Neural cell (in vitro differentiated cells): ENCODE results near the gene PRICKLE3. TPM values are rescaled to one million over a fixed set of nuclear protein-coding genes. Genes with fewer than 3 reads are reported as not detected.
"Not testable (repeated sequence)": the region's sequence is repeated elsewhere in the genome, so short reads cannot be mapped to it uniquely, and the experiment has no call there.

Experiments used
- H2AFZ ChIP-seq: fragments of 200-600, 300-800 bp; sonication (generic), shearing (Covaris generic); 2 replicates; pipeline ENCODE4 v1.6.0; 2014; ENCODE audit warnings: low read depth, mild to moderate bottlenecking, antibody characterized with exemption, low read length, moderate library complexity
- H3F3A ChIP-seq: fragments of 200-600 bp; shearing (Covaris generic); 2 replicates; pipeline ENCODE4 v1.6.1; 2016; ENCODE audit warnings: mild to moderate bottlenecking, moderate library complexity, mixed read lengths, antibody characterized with exemption, low read length; ENCODE audit not compliant: insufficient read depth, poor library complexity, severe bottlenecking
- H3K27ac ChIP-seq: fragments of 200-600, 300-800 bp; sonication (generic), shearing (Covaris generic); 2 replicates; pipeline ENCODE4 v1.5.1; 2014; ENCODE audit warnings: mild to moderate bottlenecking, low read length, moderate library complexity
- H3K27me3 ChIP-seq: fragments of 300-800, 200-600 bp; sonication (generic), shearing (Covaris generic); 2 replicates; pipeline ENCODE4 v1.6.0; 2014; ENCODE audit warnings: mild to moderate bottlenecking, low read depth, low read length, moderate library complexity; ENCODE audit not compliant: insufficient read depth
- H3K36me3 ChIP-seq: fragments of 300-800, 200-600 bp; sonication (generic), shearing (Covaris generic); 2 replicates; pipeline ENCODE4 v1.5.1; 2014; ENCODE audit warnings: mild to moderate bottlenecking, antibody characterized with exemption, low read length, moderate library complexity; ENCODE audit not compliant: insufficient read depth
- H3K4me2 ChIP-seq: fragments of 300-800, 200-600 bp; sonication (generic), shearing (Covaris generic); 2 replicates; pipeline ENCODE4 v1.6.0; 2014; ENCODE audit warnings: mild to moderate bottlenecking, low read length
- H3K4me3 ChIP-seq: fragments of 300-800, 200-600 bp; sonication (generic), shearing (Covaris generic); 2 replicates; pipeline ENCODE4 v1.5.1; 2014; ENCODE audit warnings: mild to moderate bottlenecking, low read length, moderate library complexity
- H3K79me2 ChIP-seq: fragments of 200-600 bp; shearing (Covaris generic); replicated peaks from 2 replicates; pipeline ENCODE4 v1.6.0; 2014; ENCODE audit warnings: mild to moderate bottlenecking, low read length, moderate library complexity; ENCODE audit not compliant: insufficient read depth
- H3K9ac ChIP-seq: fragments of 300-800, 200-600 bp; sonication (generic), shearing (Covaris generic); 2 replicates; pipeline ENCODE4 v1.6.1; 2016; ENCODE audit warnings: mild to moderate bottlenecking, low read length, mixed read lengths
- H3K9me2 ChIP-seq: fragments of 200-600 bp; shearing (Covaris generic); 2 replicates; pipeline ENCODE4 v1.6.1; 2016; ENCODE audit warnings: mild to moderate bottlenecking, low read length, mixed read lengths; ENCODE audit not compliant: insufficient read depth
- H3K9me3 ChIP-seq: fragments of 200-600, 300-800 bp; sonication (generic), shearing (Covaris generic); 2 replicates; pipeline ENCODE4 v1.6.1; 2016; ENCODE audit warnings: mild to moderate bottlenecking, mixed run types, low read length, moderate library complexity, mixed read lengths
- H4K20me1 ChIP-seq: fragments of 200-600 bp; shearing (Covaris generic); 2 replicates; pipeline ENCODE4 v1.6.1; 2016; ENCODE audit warnings: mild to moderate bottlenecking, mixed run types; ENCODE audit not compliant: insufficient read depth
- EP300 ChIP-seq: fragments of 450-650 bp; conservative IDR thresholded peaks from 2 replicates; pipeline ENCODE4 v1.6.1; 2014; ENCODE audit warnings: antibody characterized with exemption, mild to moderate bottlenecking, moderate library complexity; ENCODE audit not compliant: poor library complexity, severe bottlenecking
- EZH2 ChIP-seq: fragments of 200-600, 300-800 bp; shearing (Covaris generic), sonication (generic); IDR thresholded peaks from 2 replicates; pipeline ENCODE4 v1.6.1; 2014; ENCODE audit warnings: antibody characterized with exemption, low read length, borderline replicate concordance, mild to moderate bottlenecking; ENCODE audit not compliant: insufficient read depth, poor library complexity, severe bottlenecking
- MXI1 ChIP-seq: fragments of 450-650 bp; conservative IDR thresholded peaks from 2 replicates; pipeline ENCODE4 v1.6.1; 2014; ENCODE audit warnings: antibody characterized with exemption, mild to moderate bottlenecking; ENCODE audit not compliant: poor library complexity, severe bottlenecking
- RAD21 ChIP-seq: fragments of 450-650 bp; conservative IDR thresholded peaks from 2 replicates; pipeline ENCODE4 v1.6.1; 2014; ENCODE audit warnings: antibody characterized with exemption, mild to moderate bottlenecking, moderate library complexity
- SMC3 ChIP-seq: fragments of 450-650 bp; conservative IDR thresholded peaks from 2 replicates; pipeline ENCODE4 v1.6.1; 2014; ENCODE audit warnings: antibody characterized with exemption, mild to moderate bottlenecking, moderate library complexity; ENCODE audit not compliant: poor library complexity
- TAF1 ChIP-seq: IDR thresholded peaks from 2 replicates; pipeline ENCODE4 v1.6.1; 2012; ENCODE audit warnings: low read depth
- polyA plus RNA-seq: library from polyadenylated mRNA; depleted of rRNA; stranded (reverse); fragments of >200 nt; gene quantifications from 2 replicates; pipeline ENCODE4 v1.2.3, GENCODE V29; 2014
- TF ChIP-seq, protein P1 (sequence below): IDR thresholded peaks from 2 replicates; pipeline ENCODE4 v1.6.1; 2012; ENCODE audit warnings: borderline replicate concordance
- TF ChIP-seq, protein P2 (sequence below): fragments of 450-650 bp; IDR thresholded peaks from 2 replicates; pipeline ENCODE4 v1.5.1; 2014; ENCODE audit warnings: antibody characterized with exemption, mild to moderate bottlenecking, moderate library complexity; ENCODE audit not compliant: poor library complexity, severe bottlenecking

PRICKLE3 gene
- polyA plus RNA-seq, 1 donor from 2014 or later: 0.45 TPM

GRCh38 chrX:49148390-49149100, 37.6 kb downstream of the PRICKLE3 start:
- not testable (repeated sequence) for H4K20me1 ChIP-seq, H3K27ac ChIP-seq, H3K79me2 ChIP-seq, H3F3A ChIP-seq, H2AFZ ChIP-seq, H3K9me2 ChIP-seq, H3K9ac ChIP-seq, H3K4me3 ChIP-seq, H3K9me3 ChIP-seq, H3K27me3 ChIP-seq, H3K4me2 ChIP-seq, H3K36me3 ChIP-seq

DNA sequence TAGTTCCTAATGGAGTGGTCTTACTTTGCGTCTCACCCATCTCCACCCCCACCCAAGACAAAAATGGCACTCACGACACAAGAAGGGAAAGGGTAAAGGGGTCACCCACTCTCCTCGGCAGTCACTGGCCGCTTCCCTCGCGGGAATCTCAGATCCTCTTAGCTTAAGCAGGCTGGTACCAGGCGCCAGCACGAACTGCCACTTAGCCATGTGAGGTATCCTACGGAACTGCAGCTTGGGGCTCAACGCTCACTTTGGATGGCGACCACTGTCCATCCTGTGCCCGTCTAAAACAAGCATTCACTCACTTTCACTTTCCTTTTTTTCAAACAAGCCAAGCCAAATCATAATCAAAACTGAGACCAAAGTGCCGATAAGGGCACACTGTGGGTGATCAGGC, 38.2 kb downstream of the PRICKLE3 start:
- Histone ChIP-seq H4K20me1 (no peaks in the 10 kb centered on the region), H3F3A (no peaks in the 10 kb centered on the region), H3K36me3 (no peaks in the 10 kb centered on the region), H3K9me3 (no peaks in the 10 kb centered on the region), H3K9ac (no peak overlapping the region), H3K79me2 (no peaks in the 10 kb centered on the region), H3K4me2 (no peak overlapping the region), H3K4me3 (no peak overlapping the region), H3K27ac (no peak overlapping the region), H3K9me2 (no peaks in the 10 kb centered on the region), H3K27me3 (no peaks in the 10 kb centered on the region), H2AFZ (no peak overlapping the region)
- TF ChIP-seq, protein P1, sequence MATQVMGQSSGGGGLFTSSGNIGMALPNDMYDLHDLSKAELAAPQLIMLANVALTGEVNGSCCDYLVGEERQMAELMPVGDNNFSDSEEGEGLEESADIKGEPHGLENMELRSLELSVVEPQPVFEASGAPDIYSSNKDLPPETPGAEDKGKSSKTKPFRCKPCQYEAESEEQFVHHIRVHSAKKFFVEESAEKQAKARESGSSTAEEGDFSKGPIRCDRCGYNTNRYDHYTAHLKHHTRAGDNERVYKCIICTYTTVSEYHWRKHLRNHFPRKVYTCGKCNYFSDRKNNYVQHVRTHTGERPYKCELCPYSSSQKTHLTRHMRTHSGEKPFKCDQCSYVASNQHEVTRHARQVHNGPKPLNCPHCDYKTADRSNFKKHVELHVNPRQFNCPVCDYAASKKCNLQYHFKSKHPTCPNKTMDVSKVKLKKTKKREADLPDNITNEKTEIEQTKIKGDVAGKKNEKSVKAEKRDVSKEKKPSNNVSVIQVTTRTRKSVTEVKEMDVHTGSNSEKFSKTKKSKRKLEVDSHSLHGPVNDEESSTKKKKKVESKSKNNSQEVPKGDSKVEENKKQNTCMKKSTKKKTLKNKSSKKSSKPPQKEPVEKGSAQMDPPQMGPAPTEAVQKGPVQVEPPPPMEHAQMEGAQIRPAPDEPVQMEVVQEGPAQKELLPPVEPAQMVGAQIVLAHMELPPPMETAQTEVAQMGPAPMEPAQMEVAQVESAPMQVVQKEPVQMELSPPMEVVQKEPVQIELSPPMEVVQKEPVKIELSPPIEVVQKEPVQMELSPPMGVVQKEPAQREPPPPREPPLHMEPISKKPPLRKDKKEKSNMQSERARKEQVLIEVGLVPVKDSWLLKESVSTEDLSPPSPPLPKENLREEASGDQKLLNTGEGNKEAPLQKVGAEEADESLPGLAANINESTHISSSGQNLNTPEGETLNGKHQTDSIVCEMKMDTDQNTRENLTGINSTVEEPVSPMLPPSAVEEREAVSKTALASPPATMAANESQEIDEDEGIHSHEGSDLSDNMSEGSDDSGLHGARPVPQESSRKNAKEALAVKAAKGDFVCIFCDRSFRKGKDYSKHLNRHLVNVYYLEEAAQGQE: no peak
- TF ChIP-seq SMC3 (no peak), EZH2 (no peak), TAF1 (no peak)

- no peaks in the 10 kb centered on the region for H3F3A ChIP-seq
- H3K27ac ChIP-seq: no peak overlapping the region
- no peak overlapping the region for H3K4me3 ChIP-seq
- no peak overlapping the region for H2AFZ ChIP-seq
- no peaks in the 10 kb centered on the region for H4K20me1 ChIP-seq
- H3K9ac ChIP-seq: no peak overlapping the region
- no peaks in the 10 kb centered on the region for H3K27me3 ChIP-seq
- no peaks in the 10 kb centered on the region for H3K9me2 ChIP-seq
- H3K4me2 ChIP-seq: no peak overlapping the region
- no peaks in the 10 kb centered on the region for H3K9me3 ChIP-seq
- no peaks in the 10 kb centered on the region for H3K79me2 ChIP-seq
- H3K36me3 ChIP-seq: no peaks in the 10 kb centered on the region
- TF ChIP-seq TAF1 (no peak), RAD21 (no peak), EZH2 (no peak), SMC3 (no peak), EP300 (no peak), MXI1 (no peak)
- TF ChIP-seq, protein P2, sequence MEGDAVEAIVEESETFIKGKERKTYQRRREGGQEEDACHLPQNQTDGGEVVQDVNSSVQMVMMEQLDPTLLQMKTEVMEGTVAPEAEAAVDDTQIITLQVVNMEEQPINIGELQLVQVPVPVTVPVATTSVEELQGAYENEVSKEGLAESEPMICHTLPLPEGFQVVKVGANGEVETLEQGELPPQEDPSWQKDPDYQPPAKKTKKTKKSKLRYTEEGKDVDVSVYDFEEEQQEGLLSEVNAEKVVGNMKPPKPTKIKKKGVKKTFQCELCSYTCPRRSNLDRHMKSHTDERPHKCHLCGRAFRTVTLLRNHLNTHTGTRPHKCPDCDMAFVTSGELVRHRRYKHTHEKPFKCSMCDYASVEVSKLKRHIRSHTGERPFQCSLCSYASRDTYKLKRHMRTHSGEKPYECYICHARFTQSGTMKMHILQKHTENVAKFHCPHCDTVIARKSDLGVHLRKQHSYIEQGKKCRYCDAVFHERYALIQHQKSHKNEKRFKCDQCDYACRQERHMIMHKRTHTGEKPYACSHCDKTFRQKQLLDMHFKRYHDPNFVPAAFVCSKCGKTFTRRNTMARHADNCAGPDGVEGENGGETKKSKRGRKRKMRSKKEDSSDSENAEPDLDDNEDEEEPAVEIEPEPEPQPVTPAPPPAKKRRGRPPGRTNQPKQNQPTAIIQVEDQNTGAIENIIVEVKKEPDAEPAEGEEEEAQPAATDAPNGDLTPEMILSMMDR: no peak
- TF ChIP-seq, protein P1: no peak
Observed at GRCh38 chrX:49147282-49147681, 38.9 kb downstream of the PRICKLE3 start.

GRCh38 chrX:49143154-49143553, 43.0 kb downstream of the PRICKLE3 start:
- H4K20me1 ChIP-seq, H3K79me2 ChIP-seq, H3K9me3 ChIP-seq, H3K9ac ChIP-seq, H3F3A ChIP-seq, H3K4me2 ChIP-seq, H3K4me3 ChIP-seq, H3K36me3 ChIP-seq, H2AFZ ChIP-seq, H3K27me3 ChIP-seq, H3K9me2 ChIP-seq, H3K27ac ChIP-seq: not testable (repeated sequence)
